Measurements from ENCODE around the gene RAB3C. TPM values are rescaled to one million over a fixed set of nuclear protein-coding genes. Genes with fewer than 3 reads are reported as not detected.

The RAB3C gene
- total and polyA plus RNA-seq, 12 donors: 0.08 to 4.9 (median 0.37) TPM

DNA sequence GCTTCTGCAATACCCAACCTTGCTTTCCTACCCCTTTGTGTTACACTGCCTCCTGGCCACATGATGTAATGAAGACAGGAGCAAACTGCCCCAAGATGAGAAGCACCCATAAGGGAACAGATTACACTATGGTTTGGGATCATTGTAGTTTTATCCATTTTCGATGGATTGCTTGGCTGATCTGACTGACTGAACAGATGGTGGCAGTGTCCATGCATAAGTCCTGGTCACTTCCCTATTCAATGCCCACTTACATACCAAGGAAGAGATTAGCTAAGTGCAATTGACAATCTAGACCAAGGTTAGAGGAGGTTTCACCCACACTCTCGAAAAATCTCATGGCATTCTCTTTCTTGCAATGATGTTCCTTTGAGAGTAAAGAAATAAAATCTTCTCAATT lies 319.9 kb downstream of the RAB3C start:
- TF ChIP-seq CTCF (IDR thresholded peaks at IDR 0.05): peak in 4 of 9 donors; percentile 20 to 36 (median 30)
- DNase-seq (no peak), ATAC-seq (peak in 3 of 8 donors; percentile 44 to 63 (median 55))
- Histone ChIP-seq H3K4me1 (peaks cover 0 to 7% (median 0%) of the 10 kb centered on the region in 9 donors), H3K4me3 (no peak overlapping the region), H3K36me3 (no peaks in the 10 kb centered on the region), H3K27ac (no peak overlapping the region), H3K27me3 (no peaks in the 10 kb centered on the region), H3K9me3 (peaks cover 0 to 8% (median 0%) of the 10 kb centered on the region in 11 donors)
- WGBS, 2 donors: 76 to 80% methylated on average over 2 of the region's 2 CpGs
- intact Hi-C loops (cut with DNase I): loop anchor here in 2 of 10 donors (5.0 to 10.0 kb wide), 2 partner anchors 100 to 472 kb away; no protein-coding TSS in a partner anchor

GRCh38 chr5:58904737-58905136 lies 321.9 kb downstream of the RAB3C start:
- no peak for TF ChIP-seq CTCF (IDR thresholded peaks at IDR 0.05)
- no peak for DNase-seq
- no peak overlapping the region for H3K4me3 ChIP-seq
- 75 to 83% methylated on average over 4 of the region's 4 CpGs for WGBS, 2 donors
- no peaks in the 10 kb centered on the region for H3K36me3 ChIP-seq
- no peaks in the 10 kb centered on the region for H3K27me3 ChIP-seq
- H3K27ac ChIP-seq: no peak overlapping the region
- H3K9me3 ChIP-seq: peaks cover 0 to 8% (median 0%) of the 10 kb centered on the region in 11 donors
- H3K4me1 ChIP-seq: no peaks in the 10 kb centered on the region
- intact Hi-C loops (cut with DNase I): loop anchor here in 2 of 10 donors (5.0 to 10.0 kb wide), 2 partner anchors 98 to 470 kb away; no protein-coding TSS in a partner anchor
- ATAC-seq: no peak

GRCh38 chr5:58905944-58906343 lies 323.1 kb downstream of the RAB3C start:
- Histone ChIP-seq H3K4me3 (no peak overlapping the region), H3K27ac (no peak overlapping the region), H3K4me1 (no peaks in the 10 kb centered on the region), H3K27me3 (no peaks in the 10 kb centered on the region), H3K9me3 (peaks cover 0 to 8% (median 0%) of the 10 kb centered on the region in 11 donors), H3K36me3 (no peaks in the 10 kb centered on the region)
- DNase-seq (no peak), ATAC-seq (no peak)
- TF ChIP-seq CTCF (IDR thresholded peaks at IDR 0.05): no peak
- intact Hi-C loops (cut with DNase I): loop anchor here in 1 of 10 donors (10.0 kb wide), 1 partner anchor 469 kb away; no protein-coding TSS in a partner anchor

Other genes starting within 250 kb of the RAB3C start
- 100 to 1,000 TPM in 6 of 10 donors, 10 to 100 TPM in 4; 22.7 to 174 (median 120) TPM for gene PLK2, start 123.0 kb upstream of the RAB3C start, total RNA-seq
- gene PLK2, start 123.0 kb upstream of the RAB3C start, polyA plus RNA-seq: 10 to 100 TPM; 11.5 to 35.3 TPM
- gene GAPT, start 91.6 kb upstream of the RAB3C start, total RNA-seq: 1 to 10 TPM in 2 of 10 donors, under 1 TPM in 7, not detected in 1; 0.08 to 1.7 (median 0.30) TPM
- under 1 TPM; 0.20 to 0.22 TPM for gene GAPT, start 91.6 kb upstream of the RAB3C start, polyA plus RNA-seq

Data from heart right ventricle (tissue), 16 donors.